GM19397 (cell line): Measurements from ENCODE around the gene RETSAT.

Experiments used
- ATAC-seq: cut with Tn5 transposase; IDR thresholded peaks from one replicate; pipeline ENCODE4 v1.9.1; 2021; ENCODE audit warnings: mild to moderate bottlenecking, moderate library complexity; ENCODE audit not compliant: unreplicated experiment

The RETSAT gene

DNA sequence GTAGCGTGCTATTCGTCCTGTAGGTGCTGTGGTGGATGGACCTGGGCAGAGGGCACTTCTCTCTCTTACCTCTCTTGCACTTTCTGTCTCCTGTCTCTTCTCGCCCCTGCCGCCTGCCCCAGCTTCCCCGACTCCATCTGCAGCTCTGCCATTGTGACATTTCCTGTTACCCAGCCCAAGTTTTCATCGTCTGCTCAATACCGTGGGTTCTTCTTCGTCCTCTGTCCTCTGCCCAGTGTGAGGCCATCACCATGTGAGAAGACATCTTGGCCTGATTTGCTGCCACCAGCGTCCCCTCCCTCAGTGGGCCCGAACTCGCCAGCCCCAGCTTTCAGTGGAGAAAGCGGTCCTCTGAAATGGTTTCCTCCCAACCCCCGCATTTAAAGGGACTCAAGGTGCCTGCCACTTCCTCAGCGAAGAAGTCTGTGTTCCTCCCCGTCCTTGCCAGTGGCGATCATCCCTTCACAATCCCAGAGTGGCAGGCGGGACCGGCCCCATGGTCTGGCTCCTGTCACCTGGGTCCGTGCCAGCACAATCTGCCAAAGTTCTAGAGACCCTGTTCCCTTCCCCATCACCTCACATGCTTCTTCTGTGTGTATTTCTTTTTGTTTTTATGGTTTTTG is 44.5 kb downstream of the RETSAT start:
- ATAC-seq = no peak

DNA sequence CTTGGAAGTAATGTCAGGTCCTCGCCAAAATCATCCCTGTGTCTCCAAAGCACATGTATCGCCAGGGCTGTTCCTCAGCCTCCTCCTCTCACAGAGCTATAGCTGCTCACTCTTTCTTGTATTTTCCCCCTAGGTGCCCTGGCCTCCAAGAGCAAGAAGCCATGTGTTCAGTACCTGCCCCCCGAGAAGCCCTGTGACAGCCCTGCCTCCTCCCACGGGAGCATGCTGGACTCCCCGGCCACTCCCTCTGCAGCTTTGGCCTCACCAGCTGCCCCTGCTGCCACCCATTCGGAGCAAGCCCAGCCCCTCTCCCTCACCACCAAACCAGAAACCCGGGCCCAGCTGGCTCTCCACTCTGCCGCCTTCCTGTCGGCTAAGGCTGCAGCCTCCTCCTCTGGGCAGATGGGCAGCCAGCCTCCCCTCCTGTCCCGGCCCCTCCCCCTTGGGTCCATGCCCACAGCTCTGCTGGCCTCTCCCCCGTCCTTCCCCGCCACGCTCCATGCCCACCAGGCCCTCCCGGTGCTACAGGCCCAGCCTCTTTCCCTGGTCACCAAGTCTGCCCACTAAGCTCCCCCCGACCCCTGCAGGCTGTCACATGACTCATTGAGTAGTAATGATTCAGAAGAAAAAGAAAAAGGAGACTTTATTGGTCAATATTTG is 45.3 kb downstream of the RETSAT start:
- no peak for ATAC-seq

DNA sequence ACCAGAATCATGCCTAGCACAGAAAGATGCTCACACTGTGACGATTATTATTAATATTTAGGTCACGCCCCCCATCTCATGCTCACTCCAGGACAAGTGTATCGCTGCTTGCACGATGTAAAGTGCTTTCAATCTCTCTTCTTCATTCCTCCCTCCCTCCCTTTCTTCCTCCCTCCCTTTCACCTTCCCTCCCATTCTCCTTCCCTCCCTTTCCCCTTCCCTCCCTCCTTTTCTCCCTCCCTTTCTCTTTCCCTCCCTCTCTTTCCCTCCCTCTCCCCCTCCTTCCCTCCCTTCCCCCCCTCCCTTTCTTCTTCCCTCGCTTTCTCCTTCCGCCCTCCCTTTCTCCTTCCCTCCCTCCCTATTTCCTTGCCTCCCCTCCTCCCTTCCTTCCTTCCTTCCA is 46.1 kb downstream of the RETSAT start:
- no peak for ATAC-seq

DNA sequence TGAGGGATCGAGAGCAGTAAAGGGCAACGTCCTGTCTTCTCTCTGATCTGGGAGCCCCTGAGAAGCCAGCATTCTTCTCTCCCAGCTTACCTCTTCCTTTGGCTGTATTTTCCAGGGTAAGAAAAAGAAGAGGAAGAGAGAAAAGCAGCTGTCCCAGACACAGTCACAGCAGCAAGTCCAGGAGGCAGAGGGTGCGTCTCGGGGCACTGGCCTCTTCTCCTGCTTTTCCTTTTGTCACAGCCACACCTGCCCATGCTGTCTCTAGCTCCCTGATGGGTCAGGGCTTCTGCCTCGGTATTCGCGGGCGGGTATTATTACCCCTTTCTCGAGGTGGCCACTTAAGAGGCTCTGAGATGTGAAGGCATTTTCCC is 46.8 kb downstream of the RETSAT start:
- ATAC-seq = no peak

DNA sequence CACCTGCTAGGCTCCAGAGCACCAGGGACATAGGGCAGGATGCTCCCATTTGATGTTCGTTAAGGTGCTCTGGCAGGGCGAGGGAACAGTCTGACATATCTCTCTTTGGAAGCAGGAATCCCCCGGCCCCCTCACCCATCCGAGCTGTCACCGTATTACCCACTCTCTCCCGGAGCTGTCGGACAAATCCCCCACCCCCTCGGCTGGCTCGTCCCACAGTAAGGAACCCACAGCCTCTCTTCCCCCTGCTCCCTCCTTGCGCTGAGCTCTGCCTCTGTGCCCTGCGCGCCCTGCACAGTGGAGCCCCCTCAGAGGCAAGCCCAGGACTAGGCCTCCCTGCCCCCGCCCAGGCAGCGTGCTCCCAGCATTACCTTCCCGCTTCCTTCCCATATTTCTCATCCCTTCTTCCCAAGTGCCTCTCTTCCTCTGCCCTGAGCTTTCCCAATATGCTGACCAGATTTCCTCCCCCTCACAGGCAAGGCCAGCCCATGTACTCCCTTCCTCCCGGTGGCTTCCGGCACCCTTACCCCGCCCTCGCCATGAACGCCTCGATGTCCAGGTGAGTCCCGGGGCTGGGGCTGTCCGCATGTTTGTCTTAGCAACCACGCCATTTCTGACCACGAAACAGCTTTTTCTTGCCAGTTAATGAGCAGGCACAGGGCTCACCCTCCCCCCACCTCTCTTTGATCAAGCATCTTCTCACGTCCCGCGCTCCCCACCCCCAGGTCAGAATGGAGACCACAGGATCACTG is 50.4 kb downstream of the RETSAT start:
- no peak for ATAC-seq

DNA sequence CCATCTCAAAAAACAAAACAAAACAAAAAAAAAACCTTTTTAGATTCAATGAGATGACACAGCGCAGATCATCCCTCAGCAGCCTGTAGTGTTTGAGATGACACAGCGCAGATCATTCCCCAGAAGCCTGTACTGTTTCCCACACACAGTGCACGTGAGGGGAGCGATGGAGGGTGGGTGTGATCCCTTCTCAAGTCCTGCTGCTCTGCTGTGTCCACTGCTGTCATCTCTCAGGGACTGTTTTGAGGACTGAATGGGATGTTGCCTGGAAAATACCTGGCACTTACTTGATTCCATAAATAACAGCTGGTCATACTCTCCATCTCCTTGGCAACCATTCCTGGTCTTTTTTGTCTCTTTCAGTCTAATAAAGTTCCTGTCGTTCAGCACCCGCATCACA is 52.2 kb downstream of the RETSAT start:
- ATAC-seq = no peak
